ENCODE measurements around the gene MS4A4A.
"Not testable (repeated sequence)": the region's sequence is repeated elsewhere in the genome, so short reads cannot be mapped to it uniquely, and the experiment has no call there.

Gene MS4A4A

GRCh38 chr11:60280412-60280811 lies at the start of gene MS4A4A:
TSS of gene MS4A4A (plus strand) at chr11:60280666. CDS start at chr11:60280676, 10 bp downstream.
- DNase-seq (ENCODE audit: low read depth in 2 of 2, low spot score in 1 of 2), result no peak

GRCh38 chr11:60230681-60231080 lies 49.8 kb upstream of the MS4A4A start:
- no peak for DNase-seq (ENCODE audit: low read depth in 2 of 2, low spot score in 1 of 2)

GRCh38 chr11:60235321-60235720 lies 45.1 kb upstream of the MS4A4A start:
- DNase-seq (ENCODE audit: low read depth in 2 of 2, low spot score in 1 of 2), result no peak

DNA sequence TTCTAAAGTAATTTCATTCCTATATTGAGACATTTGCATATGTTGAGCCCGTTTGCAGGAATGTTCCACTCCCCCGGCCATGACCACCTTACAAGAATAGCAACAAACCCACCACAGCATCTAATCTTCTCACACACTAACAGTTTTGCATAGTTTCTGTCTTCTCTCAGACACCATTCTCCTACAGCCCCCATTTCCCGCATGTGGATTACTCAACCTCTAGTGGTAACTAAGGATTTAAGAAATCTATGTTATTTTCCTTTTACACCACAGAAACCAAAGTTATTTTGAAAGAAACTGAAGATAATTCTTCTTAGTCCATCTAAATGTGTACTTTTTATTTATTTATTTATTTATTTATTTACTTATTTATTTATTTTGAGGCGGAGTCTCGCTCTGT lies 39.8 kb upstream of the MS4A4A start:
- DNase-seq (ENCODE audit: low read depth in 2 of 2, low spot score in 1 of 2), result no peak

- no peak for DNase-seq (ENCODE audit: low read depth in 2 of 2, low spot score in 1 of 2)
These were observed 38.7 kb upstream of the MS4A4A start for GRCh38 chr11:60241786-60242185.

GRCh38 chr11:60242740-60243239 lies 37.7 kb upstream of the MS4A4A start, which contains the start of gene MS4A4E:
TSS of gene MS4A4E (minus strand) at chr11:60243137. CDS start at chr11:60230055, 13,082 bp downstream.
- no peak for DNase-seq (ENCODE audit: low read depth in 2 of 2, low spot score in 1 of 2)

DNA sequence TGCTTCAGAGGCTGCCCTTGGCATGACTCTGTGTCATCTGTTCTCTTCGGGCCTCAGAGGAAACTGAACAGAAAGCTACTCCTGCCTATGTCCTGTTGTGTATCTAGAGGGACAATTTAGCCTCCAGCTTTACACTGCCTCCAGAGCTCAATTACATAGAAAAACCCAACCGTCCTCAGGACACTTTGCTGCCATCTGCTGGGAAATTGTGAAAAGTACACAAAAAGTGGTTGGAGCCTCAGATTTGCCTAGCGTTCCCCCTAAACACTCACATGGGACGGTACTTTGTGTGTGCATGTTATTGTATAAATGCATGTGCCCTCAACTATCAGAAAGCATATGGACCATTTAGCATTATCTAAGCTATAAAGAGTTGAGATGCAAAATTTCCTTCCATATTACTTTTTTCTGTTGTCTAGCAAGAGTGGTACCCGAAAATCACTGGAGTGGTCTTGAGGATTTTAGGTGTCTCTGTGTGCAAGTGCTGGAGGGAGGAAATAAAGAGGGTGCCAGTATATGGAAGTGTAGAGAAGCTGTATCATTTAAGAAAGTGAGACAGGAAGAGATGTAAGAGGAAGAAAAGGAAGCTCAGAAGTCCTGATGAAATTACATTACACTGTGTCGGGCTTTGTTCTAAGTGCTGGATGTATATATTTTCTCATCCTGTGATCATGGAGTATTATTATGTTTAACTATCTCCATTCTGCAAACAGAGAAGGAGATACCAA lies 28.8 kb upstream of the MS4A4A start:
- no peak for DNase-seq (ENCODE audit: low read depth in 2 of 2, low spot score in 1 of 2)

DNA sequence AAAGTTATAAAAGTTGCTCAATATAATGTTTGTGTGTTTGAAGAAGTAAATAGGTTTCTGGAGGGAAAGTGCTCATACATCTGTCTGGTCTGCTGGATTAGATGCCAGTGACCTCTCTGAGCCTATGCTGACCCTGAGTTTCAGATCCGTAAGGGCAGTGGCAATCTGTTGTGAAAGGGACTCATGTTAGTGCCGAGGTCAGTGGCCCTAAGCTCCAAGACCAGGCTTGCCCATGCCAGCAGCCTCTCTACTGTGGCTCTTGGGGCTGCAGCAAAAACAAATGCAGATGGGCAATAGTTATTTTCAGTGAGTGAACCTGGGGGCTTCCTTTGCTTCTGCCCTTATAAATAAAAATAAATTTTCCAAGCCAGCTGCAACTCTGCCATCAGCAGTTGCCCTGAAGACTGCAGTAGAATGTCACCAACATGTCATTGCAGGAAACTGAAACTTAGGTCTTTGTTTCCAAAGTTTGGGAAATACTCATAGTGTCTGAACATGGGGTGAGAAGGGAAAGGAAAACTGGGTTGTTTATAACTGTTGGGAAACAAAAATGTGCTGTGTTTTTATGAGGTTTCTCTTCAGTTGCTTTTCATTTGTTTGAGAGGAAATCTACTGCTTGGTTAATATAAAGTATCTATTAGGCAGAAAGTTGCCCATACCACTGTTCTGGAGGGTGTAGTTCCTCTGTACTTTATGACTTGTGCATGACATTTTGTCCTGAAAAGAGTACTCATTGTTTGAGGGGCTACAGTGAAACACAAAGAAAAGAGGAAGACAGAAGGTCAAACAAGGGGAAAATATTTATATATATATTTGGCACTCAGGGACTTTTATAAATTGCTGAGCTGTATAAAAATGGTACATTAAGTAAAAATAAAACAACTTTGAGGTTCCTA lies 28.0 kb upstream of the MS4A4A start:
- no peak for DNase-seq (ENCODE audit: low read depth in 2 of 2, low spot score in 1 of 2)

DNA sequence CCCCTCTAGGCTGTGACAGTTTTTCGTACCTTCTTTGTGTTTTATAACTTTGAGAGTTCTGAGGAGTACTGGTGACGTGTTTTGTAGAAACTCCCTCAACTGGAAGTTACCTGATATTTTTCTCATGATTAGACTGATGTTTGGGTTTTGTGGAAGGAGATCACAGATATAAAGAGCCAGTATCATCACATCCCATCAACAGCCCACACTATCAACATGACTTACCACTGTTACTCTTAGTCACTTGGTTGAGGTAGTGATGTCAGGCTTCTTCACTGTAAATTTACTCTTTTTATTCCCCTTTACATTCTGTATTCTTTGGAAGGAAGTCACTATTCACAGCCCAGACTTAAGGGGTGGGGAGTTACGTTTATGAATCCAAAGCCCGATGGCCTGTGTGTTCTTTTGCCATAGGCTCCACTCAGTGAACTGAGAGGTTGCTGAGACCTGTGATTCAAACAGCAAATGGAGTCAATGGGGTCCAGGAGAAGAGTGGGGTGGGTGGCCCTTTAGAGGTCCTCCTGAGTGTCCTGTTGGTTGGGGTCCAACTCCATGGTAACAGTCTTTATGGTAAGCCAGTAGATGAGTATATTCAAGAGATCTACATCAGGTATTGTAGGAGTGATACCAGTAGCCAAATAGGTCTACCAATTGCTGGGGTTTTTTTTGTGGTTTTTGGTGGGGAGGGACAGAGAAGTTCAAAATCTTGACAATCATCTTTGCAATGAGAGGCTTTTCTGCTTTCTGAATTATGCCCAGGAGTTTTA lies 22.3 kb upstream of the MS4A4A start:
- DNase-seq (ENCODE audit: low read depth in 2 of 2, low spot score in 1 of 2), result no peak

- DNase-seq (ENCODE audit: low read depth in 2 of 2, low spot score in 1 of 2), result no peak
These were observed 19.5 kb upstream of the MS4A4A start for GRCh38 chr11:60261014-60261413.

GRCh38 chr11:60263402-60263801 lies 17.1 kb upstream of the MS4A4A start:
- no peak for DNase-seq (ENCODE audit: low read depth in 2 of 2, low spot score in 1 of 2)

DNA sequence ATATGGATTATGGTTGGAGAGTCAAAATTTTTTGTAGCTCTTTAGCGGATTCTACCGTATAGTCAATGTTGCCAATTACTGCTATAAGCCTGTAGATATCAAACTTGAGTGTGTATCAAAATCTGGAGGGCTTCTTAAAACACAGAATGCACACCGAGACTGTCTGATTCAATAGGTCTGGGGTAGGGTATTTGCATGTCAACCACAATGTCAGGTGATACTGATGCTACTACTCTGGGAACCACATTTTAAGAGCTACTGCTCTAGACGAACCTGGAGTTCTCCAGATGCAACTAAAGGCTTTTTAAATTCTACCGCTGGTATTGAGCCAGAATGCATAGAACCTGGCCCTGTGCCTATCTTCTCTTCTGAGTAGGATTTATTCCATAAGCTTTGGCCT lies 15.8 kb upstream of the MS4A4A start:
- DNase-seq (ENCODE audit: low read depth in 2 of 2, low spot score in 1 of 2), result no peak

- no peak for DNase-seq (ENCODE audit: low read depth in 2 of 2, low spot score in 1 of 2)
These were observed 14.9 kb upstream of the MS4A4A start for GRCh38 chr11:60265373-60266214.

- DNase-seq (ENCODE audit: low read depth in 2 of 2, low spot score in 1 of 2), result no peak
These were observed 6.0 kb upstream of the MS4A4A start for GRCh38 chr11:60274416-60274815.

- no peak for DNase-seq (ENCODE audit: low read depth in 2 of 2, low spot score in 1 of 2)
These were observed 1.0 kb downstream of the MS4A4A start for GRCh38 chr11:60281485-60281884.

GRCh38 chr11:60282286-60282685 lies 1.8 kb downstream of the MS4A4A start:
- no peak for DNase-seq (ENCODE audit: low read depth in 2 of 2, low spot score in 1 of 2)

GRCh38 chr11:60285411-60286126 lies 5.1 kb downstream of the MS4A4A start:
- DNase-seq (ENCODE audit: low read depth in 2 of 2, low spot score in 1 of 2), result not testable (repeated sequence)

DNA sequence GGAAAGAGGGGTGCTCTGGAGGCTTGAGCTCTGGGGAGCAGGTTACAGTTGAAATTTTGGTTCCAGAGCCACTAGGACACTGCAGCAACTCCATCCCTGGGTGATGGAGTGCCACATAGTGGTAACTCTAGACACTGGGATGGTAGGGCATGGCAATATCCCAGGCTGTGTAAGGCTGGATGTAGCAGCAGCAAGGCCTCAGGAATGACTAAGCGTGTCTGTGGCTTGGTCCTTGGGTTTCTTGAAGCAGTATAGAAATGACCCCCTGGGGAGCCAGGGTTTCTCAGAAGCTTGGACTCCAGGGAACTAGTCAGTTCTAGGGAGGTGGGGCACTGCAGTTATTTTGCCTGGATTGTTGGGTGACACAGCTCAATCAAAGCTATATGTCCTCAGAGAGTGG lies 8.1 kb downstream of the MS4A4A start:
- DNase-seq (ENCODE audit: low read depth in 2 of 2, low spot score in 1 of 2), result no peak

GRCh38 chr11:60292145-60292544 lies 11.7 kb downstream of the MS4A4A start:
- DNase-seq (ENCODE audit: low read depth in 2 of 2, low spot score in 1 of 2), result no peak

- no peak for DNase-seq (ENCODE audit: low read depth in 2 of 2, low spot score in 1 of 2)
These were observed 20.7 kb downstream of the MS4A4A start for GRCh38 chr11:60301178-60301577.

Measured in stimulated activated CD8-positive, alpha-beta memory T cell treated with anti-CD3 and anti-CD28 coated beads, Interleukin-4, amount 100 ng/mL, for 1 hour (primary cell).